HG02840 (cell line): ENCODE results near the gene ADIG.

Source experiments
- ATAC-seq: cut with Tn5 transposase; IDR thresholded peaks from one replicate; pipeline ENCODE4 v1.9.1; 2021; ENCODE audit warnings: mild to moderate bottlenecking, moderate library complexity, moderate number of reproducible peaks; ENCODE audit not compliant: unreplicated experiment, low FRiP score

Gene ADIG

GRCh38 chr20:38581013-38581412 is at the start of gene ADIG:
TSS of gene ADIG (plus strand) at chr20:38581197. CDS start at chr20:38581251, 54 bp downstream.
- no peak for ATAC-seq

- ATAC-seq = no peak
Observed at GRCh38 chr20:38534756-38535155, 46.2 kb upstream of the ADIG start.

GRCh38 chr20:38536310-38536709 is 44.7 kb upstream of the ADIG start:
- ATAC-seq = no peak

- ATAC-seq = no peak
Observed at GRCh38 chr20:38537176-38537575, 43.8 kb upstream of the ADIG start.

GRCh38 chr20:38538789-38539188 is 42.2 kb upstream of the ADIG start:
- ATAC-seq = no peak

GRCh38 chr20:38543014-38543906 is 37.7 kb upstream of the ADIG start:
- no peak for ATAC-seq

- ATAC-seq = no peak
Observed at GRCh38 chr20:38545771-38546170, 35.2 kb upstream of the ADIG start.

- no peak for ATAC-seq
Observed at GRCh38 chr20:38547288-38548085, 33.5 kb upstream of the ADIG start.

GRCh38 chr20:38548356-38549083 is 32.5 kb upstream of the ADIG start:
- ATAC-seq = no peak

GRCh38 chr20:38550274-38550673 is 30.7 kb upstream of the ADIG start:
- no peak for ATAC-seq

GRCh38 chr20:38551056-38551626 is 29.9 kb upstream of the ADIG start:
- ATAC-seq = no peak

- ATAC-seq = no peak
Observed at GRCh38 chr20:38554986-38555385, 26.0 kb upstream of the ADIG start.

- ATAC-seq = no peak
Observed at GRCh38 chr20:38555395-38555794, 25.6 kb upstream of the ADIG start.

GRCh38 chr20:38557174-38557573 is 23.8 kb upstream of the ADIG start:
- ATAC-seq = no peak

GRCh38 chr20:38558596-38559360 is 22.2 kb upstream of the ADIG start:
- ATAC-seq = no peak

- ATAC-seq = no peak
Observed at GRCh38 chr20:38559764-38560163, 21.2 kb upstream of the ADIG start.

- no peak for ATAC-seq
Observed at GRCh38 chr20:38563802-38564431, 17.1 kb upstream of the ADIG start.

GRCh38 chr20:38564680-38565079 is 16.3 kb upstream of the ADIG start:
- no peak for ATAC-seq

- no peak for ATAC-seq
Observed at GRCh38 chr20:38566036-38566598, 14.9 kb upstream of the ADIG start.
